Testis (tissue), 3 donors: ENCODE data around the gene JAM3. TPM values are rescaled to one million over a fixed set of nuclear protein-coding genes. Genes with fewer than 3 reads are reported as not detected.

Experiments
- DNase-seq: peaks from one replicate; pipeline ENCODE4 v3.0.0-alpha.2; 2019
- H3K27ac ChIP-seq, 2 donors: fragments of 200-600 bp; sonication (generic); one replicate each; pipeline ENCODE4 v1.5.1; 2019
- H3K27me3 ChIP-seq: fragments of 200-600 bp; sonication (generic); one replicate; pipeline ENCODE4 v1.5.1; 2019
- H3K36me3 ChIP-seq: fragments of 200-600 bp; sonication (generic); one replicate; pipeline ENCODE4 v1.5.1; 2017; ENCODE audit warnings: low read depth; ENCODE audit errors: missing control alignments
- H3K4me1 ChIP-seq: fragments of 200-600 bp; sonication (generic); one replicate; pipeline ENCODE4 v1.5.1; 2019
- H3K4me3 ChIP-seq, 2 donors: fragments of 200-600 bp; sonication (generic); one replicate each; pipeline ENCODE4 v1.5.1; 2017 to 2019
- H3K9me3 ChIP-seq: fragments of 200-600 bp; sonication (generic); one replicate; pipeline ENCODE4 v1.5.1; 2017
- CTCF ChIP-seq, 3 experiments: fragments of 450-650 bp in 2 of 3; fragments of 200-600 bp in 1 of 3; sonication (generic) in 1 of 3; IDR thresholded peaks; one replicate each; pipeline ENCODE4 v1.5.1; 2016 to 2019; ENCODE audit warnings: antibody characterized with exemption in 3 of 3, mild to moderate bottlenecking in 2 of 3, moderate library complexity in 1 of 3
- POLR2A ChIP-seq: fragments of 450-650 bp; IDR thresholded peaks from one replicate; pipeline ENCODE4 v1.6.1; 2017; ENCODE audit warnings: antibody characterized with exemption, mild to moderate bottlenecking, moderate library complexity
- WGBS, 2 donors: methylation state at CpG; one replicate each; pipeline ENCODE4 v1.1.5; 2018; 5-methylcytosine and 5-hydroxymethylcytosine counted together
- intact Hi-C: fragments of 100-400 bp; cut with DNase I; formaldehyde crosslinking; loops from one replicate; pipeline ENCODE4 v1.15.1; 2023; ENCODE audit warnings: low total_unique reads
- polyA plus RNA-seq: library from polyadenylated mRNA; stranded (reverse); fragments of 350-450 nt; fragmentation: Illumina TruSeq; extraction: RNeasy Lipid Tissue Mini Kit (QIAGEN cat#74804); gene quantifications from one replicate; pipeline ENCODE4 v1.2.3, GENCODE V29; 2014; ENCODE audit warnings: low read depth, low replicate concordance; ENCODE audit not compliant: insufficient read depth
- total RNA-seq, 2 donors: library from RNA; depleted of rRNA; stranded (reverse); fragments of >200 nt; gene quantifications; one replicate each; pipeline ENCODE4 v1.2.3, GENCODE V29; 2016

Gene JAM3
- total and polyA plus RNA-seq, 3 donors from 2014 or later = 81.0 to 188 (median 172) TPM

- no peaks in the 10 kb centered on the region for H3K36me3 ChIP-seq
- intact Hi-C loops = no loop called here
- 26 to 43% methylated on average over 9 of the region's 9 CpGs for WGBS, 2 donors
- H3K9me3 ChIP-seq = no peaks in the 10 kb centered on the region
- H3K27ac ChIP-seq = peak overlapping the region; percentile 71 to 88
- H3K4me1 ChIP-seq = peaks cover 13% of the 10 kb centered on the region
- no peak for TF ChIP-seq POLR2A
- no peak for TF ChIP-seq CTCF (IDR thresholded peaks at IDR 0.05)
- H3K4me3 ChIP-seq = no peak overlapping the region
- no peaks in the 10 kb centered on the region for H3K27me3 ChIP-seq
- DNase-seq = peak; percentile 85
Observed at GRCh38 chr11:134152696-134153095, 83.8 kb downstream of the JAM3 start.

GRCh38 chr11:134153147-134153905 is 84.5 kb downstream of the JAM3 start:
- peak overlapping the region; percentile 71 to 88 for H3K27ac ChIP-seq
- H3K36me3 ChIP-seq = no peaks in the 10 kb centered on the region
- no peaks in the 10 kb centered on the region for H3K9me3 ChIP-seq

GRCh38 chr11:134154441-134154840 is 85.6 kb downstream of the JAM3 start:
- Histone ChIP-seq H3K27me3 (no peaks in the 10 kb centered on the region), H3K36me3 (no peaks in the 10 kb centered on the region), H3K9me3 (no peaks in the 10 kb centered on the region), H3K4me1 (peaks cover 13% of the 10 kb centered on the region), H3K27ac (no peak overlapping the region), H3K4me3 (no peak overlapping the region)
- 64 to 67% methylated on average over 9 to 11 of the region's 11 CpGs for WGBS, 2 donors
- TF ChIP-seq CTCF (IDR thresholded peaks at IDR 0.05) = no peak
- no peak for TF ChIP-seq POLR2A
- no peak for DNase-seq
- intact Hi-C loops = no loop called here

More at GRCh38 chr11:134153147-134153905, 84.5 kb downstream of the JAM3 start:
- Histone ChIP-seq H3K4me3 (no peak overlapping the region), H3K4me1 (peaks cover 13% of the 10 kb centered on the region), H3K27me3 (no peaks in the 10 kb centered on the region)
- TF ChIP-seq POLR2A (no peak), CTCF (IDR thresholded peaks at IDR 0.05) (no peak)
- intact Hi-C loops = no loop called here
- peak; percentile 74 for DNase-seq
- WGBS, 2 donors = 31 to 43% methylated on average over 28 to 30 of the region's 30 CpGs

GRCh38 chr11:134155456-134155855 is 86.6 kb downstream of the JAM3 start:
- H3K9me3 ChIP-seq = no peaks in the 10 kb centered on the region
- no peak overlapping the region for H3K4me3 ChIP-seq
- H3K36me3 ChIP-seq = no peaks in the 10 kb centered on the region
- no peaks in the 10 kb centered on the region for H3K27me3 ChIP-seq
- DNase-seq = no peak
- H3K27ac ChIP-seq = no peak overlapping the region
- intact Hi-C loops = no loop called here
- TF ChIP-seq POLR2A = no peak
- no peak for TF ChIP-seq CTCF (IDR thresholded peaks at IDR 0.05)
- WGBS, 2 donors = 79 to 86% methylated on average over 15 to 16 of the region's 16 CpGs
- peaks cover 13% of the 10 kb centered on the region for H3K4me1 ChIP-seq
